Measurements from ENCODE around the gene CRTAC1. TPM values are rescaled to one million over a fixed set of nuclear protein-coding genes. Genes with fewer than 3 reads are reported as not detected.

The CRTAC1 gene
- total and polyA plus RNA-seq, 10 of the 15 experiments (the other 5 are each of a cell fraction or from before 2014, with no cell fraction given) = 0.10 TPM; not detected in 9

DNA sequence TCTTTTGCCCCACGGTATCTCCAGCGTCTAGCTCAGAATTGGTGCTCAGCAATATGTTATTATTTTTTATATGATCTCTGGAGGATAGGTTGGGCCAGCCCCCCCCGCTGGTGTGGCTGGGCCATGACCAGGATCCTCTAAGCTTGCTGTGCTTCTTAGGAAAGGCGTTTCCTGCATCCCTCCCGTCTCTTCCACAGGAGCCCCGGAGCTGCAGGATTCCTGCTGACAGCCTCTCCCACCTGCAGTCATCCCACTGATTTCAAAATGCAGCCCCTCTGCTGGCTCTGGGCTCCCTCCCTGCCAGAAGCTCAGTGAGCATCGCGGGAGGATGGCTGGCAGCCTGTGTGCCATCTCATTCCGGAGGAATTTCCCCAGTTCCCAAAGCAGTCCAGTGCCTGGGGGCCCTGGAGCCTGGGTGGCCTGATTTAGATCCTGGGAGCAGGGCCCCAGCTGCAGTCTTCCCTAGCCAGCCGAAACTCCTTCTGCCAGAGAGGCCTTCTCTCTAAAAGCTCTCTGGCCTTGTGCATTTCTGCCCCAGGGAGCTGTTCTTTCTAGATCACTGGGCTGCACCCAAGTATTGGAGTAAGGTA, 202.6 kb downstream of the CRTAC1 start:
- Histone ChIP-seq H3K4me1 (ENCODE audit: control insufficient read depth, insufficient read depth, low read length) (no peaks in the 10 kb centered on the region), H3K9ac (ENCODE audit: control insufficient read depth, insufficient read depth, low read length) (no peak overlapping the region), H3K4me3 (no peak overlapping the region), H3K27ac (ENCODE audit: control insufficient read depth, insufficient read depth) (no peak overlapping the region), H2AFZ (ENCODE audit: control insufficient read depth, low read depth, low read length) (no peak overlapping the region), H3K79me2 (ENCODE audit: control insufficient read depth, insufficient read depth, low read length) (no peaks in the 10 kb centered on the region), H4K20me1 (ENCODE audit: control insufficient read depth, insufficient read depth) (no peaks in the 10 kb centered on the region), H3K4me2 (ENCODE audit: control insufficient read depth, insufficient read depth) (no peak overlapping the region), H3K27me3 (replicated peaks in 1 of 2; ENCODE audit: control insufficient read depth in 2 of 2, insufficient read depth in 2 of 2, low read length in 1 of 2) (peaks cover 2% of the 10 kb centered on the region in 2 experiments; a peak in 2 of 4 replicates), H3K36me3 (ENCODE audit: control insufficient read depth in 2 of 2, insufficient read depth in 2 of 2, low read length in 1 of 2) (no peaks in the 10 kb centered on the region), H3K9me3 (replicated peaks; ENCODE audit: control insufficient read depth, insufficient read depth, low read length) (no peaks in the 10 kb centered on the region)
- WGBS (ENCODE audit: insufficient coverage, insufficient replicate concordance, low lambda C conversion rate, missing lambda C conversion rate) = 41% methylated on average over 10 of the region's 10 CpGs
- intact Hi-C loops (cut with micrococcal nuclease; ENCODE audit: unreplicated experiment) (no loop called here), in situ Hi-C loops (cut with MboI) (no loop called here)
- FAIRE-seq = no peak
- no peak for DNase-seq (ENCODE audit: low read depth, low spot score)
- ChIA-PET RAD21 (ENCODE audit: unreplicated experiment) (no interaction called here), CTCF (interaction anchor here (1.0 kb wide), 1 partner anchor 209 kb away, joined by 3 read pairs; no protein-coding TSS in a partner anchor), SMC1A (ENCODE audit: uncharacterized antibody, unreplicated experiment) (no interaction called here), POLR2A (no interaction called here)
- BruUV-seq (replicated peaks) = no TSS peak
- ATAC-seq = no peak
- TF ChIP-seq SUZ12 (IDR thresholded peaks at IDR 0.05; ENCODE audit: unreplicated experiment) (no peak), MTA3 (IDR thresholded peaks at IDR 0.05; ENCODE audit: borderline replicate concordance, low read length) (no peak), HCFC1 (IDR thresholded peaks at IDR 0.05; ENCODE audit: low read length) (no peak), IKZF2 (IDR thresholded peaks at IDR 0.05) (no peak), BACH1 (IDR thresholded peaks at IDR 0.05; ENCODE audit: borderline replicate concordance) (no peak), ZNF687 (IDR thresholded peaks at IDR 0.05) (no peak), CREB1 (IDR thresholded peaks at IDR 0.05; ENCODE audit: low read depth) (no peak), CREM (IDR thresholded peaks at IDR 0.05; ENCODE audit: low read depth) (no peak), CUX1 (IDR thresholded peaks at IDR 0.05; ENCODE audit: insufficient replicate concordance, low read depth, low read length) (no peak), ZBTB33 (IDR thresholded peaks at IDR 0.05) (no peak), CBX3 (IDR thresholded peaks at IDR 0.05; ENCODE audit: borderline replicate concordance, low read depth) (no peak), NFYB (IDR thresholded peaks at IDR 0.05; ENCODE audit: insufficient read depth, low read depth, low read length) (no peak)

All from GM12878 (cell line).